K562 (cell line): ENCODE results near the gene CEP41. TPM values are rescaled to one million over a fixed set of nuclear protein-coding genes. Genes with fewer than 3 reads are reported as not detected.

ENCODE experiments used
- ATAC-seq: fragments of 200-7000 bp; cut with Tn5 transposase; 3 replicates; pipeline ENCODE4 v1.9.1; 2020; ENCODE audit warnings: moderate library complexity
- BruUV-seq: library from RNA; stranded (reverse); fragments of 400-500 nt; replicated peaks from 2 replicates; lab custom pipeline; 2021; lab: Mats Ljungman, UMichigan
- CTCF ChIA-PET: fragments of 300-600 bp; formaldehyde crosslinking; extraction: SDS; loops from one replicate; lab custom pipeline; 2021; ENCODE audit warnings: low intra/inter-chr PET ratio; lab: Yijun Ruan, JAX
- POLR2A ChIA-PET: fragments of 300-600, 350-650 bp; sonication (Branson Sonifier 250); formaldehyde crosslinking; extraction: SDS; loops from one replicate; lab custom pipeline; 2021; ENCODE audit warnings: antibody characterized with exemption, inconsistent platforms; lab: Yijun Ruan, JAX
- DNase-seq, 4 experiments: peaks; one replicate each; pipeline versions ENCODE4 v3.0.0 to v3.0.0-alpha.2; 2011 to 2018; ENCODE audit warnings: low spot score in 3 of 4, mixed read lengths in 3 of 4; ENCODE audit errors: extremely low read depth in 1 of 4
- FAIRE-seq: peaks from 2 replicates; lab custom pipeline; 2011; peaks lifted over from hg19 to GRCh38; lab: Jason Lieb, UNC
- H2AFZ ChIP-seq: 2 replicates; pipeline ENCODE4 v1.6.0; 2011; ENCODE audit warnings: low read depth, low read length, control low read depth, inconsistent platforms
- H3K27ac ChIP-seq: fragments of 200-600 bp; 3 replicates; pipeline ENCODE4 v1.8.0; 2011; ENCODE audit warnings: low read depth, mild to moderate bottlenecking, control low read depth, inconsistent platforms, low read length, moderate library complexity, mixed read lengths; ENCODE audit errors: extremely low read depth
- H3K27me3 ChIP-seq, 2 experiments: fragments of 300-600 bp in 1 of 2; 2 replicates in 1 of 2; 3 replicates in 1 of 2; pipeline versions ENCODE4 v1.6.0 to v1.8.0; 2011; ENCODE audit warnings: inconsistent platforms in 2 of 2, low read length in 2 of 2, mild to moderate bottlenecking in 1 of 2, mixed read lengths in 1 of 2, moderate library complexity in 1 of 2; ENCODE audit not compliant: control insufficient read depth in 2 of 2, insufficient read depth in 2 of 2
- H3K36me3 ChIP-seq: fragments of 300-600 bp; 3 replicates; pipeline ENCODE4 v1.8.0; 2011; ENCODE audit warnings: mild to moderate bottlenecking, low read length, inconsistent platforms; ENCODE audit not compliant: control insufficient read depth, insufficient read depth
- H3K4me1 ChIP-seq, 2 experiments: fragments of 200-600 bp in 1 of 2; replicated peaks in 1 of 2; 2 replicates in 1 of 2; 3 replicates in 1 of 2; pipeline versions ENCODE4 v1.5.1 to v1.8.0; 2011; ENCODE audit warnings: inconsistent platforms in 2 of 2, low read length in 2 of 2, mild to moderate bottlenecking in 1 of 2, mixed read lengths in 1 of 2, moderate library complexity in 1 of 2; ENCODE audit not compliant: control insufficient read depth in 2 of 2, insufficient read depth in 2 of 2
- H3K4me2 ChIP-seq: 2 replicates; pipeline ENCODE4 v1.6.1; 2011; ENCODE audit warnings: low read length, control low read depth, inconsistent platforms, mixed read lengths; ENCODE audit not compliant: insufficient read depth
- H3K4me3 ChIP-seq: fragments of 200-600 bp; sonication (generic), shearing (Covaris generic); 2 replicates; pipeline ENCODE4 v1.5.1; 2016; ENCODE audit warnings: control low read depth, inconsistent platforms
- H3K79me2 ChIP-seq: fragments of 200-600 bp; 3 replicates; pipeline ENCODE4 v1.8.0; 2011; ENCODE audit warnings: low read length, inconsistent platforms; ENCODE audit not compliant: control insufficient read depth, insufficient read depth
- H3K9ac ChIP-seq, 2 experiments: 2 replicates each; pipeline versions ENCODE4 v1.6.0 to v1.6.1; 2011; ENCODE audit warnings: low read depth in 2 of 2, low read length in 2 of 2, control low read depth in 1 of 2, inconsistent platforms in 1 of 2, mild to moderate bottlenecking in 1 of 2, mixed read lengths in 1 of 2; ENCODE audit not compliant: insufficient read depth in 1 of 2
- H3K9me1 ChIP-seq: one replicate; pipeline ENCODE4 v1.6.0; 2011; ENCODE audit warnings: inconsistent platforms, mild to moderate bottlenecking, low read length, moderate library complexity; ENCODE audit not compliant: control insufficient read depth, insufficient read depth
- H3K9me3 ChIP-seq: replicated peaks from 2 replicates; pipeline ENCODE4 v1.5.1; 2011; ENCODE audit warnings: low read depth, low read length, inconsistent platforms; ENCODE audit not compliant: control insufficient read depth, insufficient read depth
- H4K20me1 ChIP-seq: replicated peaks from 2 replicates; pipeline ENCODE4 v1.6.1; 2011; ENCODE audit warnings: low read length, inconsistent platforms, mixed read lengths; ENCODE audit not compliant: control insufficient read depth, insufficient read depth
- CCAR2 ChIP-seq: fragments of 200-400 bp; formaldehyde crosslinking; IDR thresholded peaks from 2 replicates; pipeline ENCODE4 v1.6.1; 2017; ENCODE audit warnings: mild to moderate bottlenecking, low read depth, low read length
- CTBP1 ChIP-seq: fragments of 450-650 bp; IDR thresholded peaks from 2 replicates; pipeline ENCODE4 v1.6.1; 2016; ENCODE audit warnings: borderline replicate concordance
- MAFG ChIP-seq: fragments of 450-650 bp; conservative IDR thresholded peaks from 2 replicates; pipeline ENCODE4 v1.6.1; 2016; ENCODE audit warnings: missing genetic modification characterization, missing compliant biosample characterization
- NFXL1 ChIP-seq: fragments of 450-650 bp; formaldehyde crosslinking; IDR thresholded peaks from 2 replicates; pipeline ENCODE4 v1.4.0; 2021; ENCODE audit warnings: mild to moderate bottlenecking
- RNF2 ChIP-seq: sonication (generic); IDR thresholded peaks from 2 replicates; pipeline ENCODE4 v1.6.1; 2016
- RUNX1 ChIP-seq: sonication (generic); IDR thresholded peaks from 2 replicates; pipeline ENCODE4 v1.6.1; 2016; ENCODE audit warnings: antibody characterized with exemption, low read depth
- SIN3B ChIP-seq: fragments of 450-650 bp; IDR thresholded peaks from 2 replicates; pipeline ENCODE4 v1.6.1; 2017; ENCODE audit warnings: low read depth, mild to moderate bottlenecking, moderate library complexity
- ZNF24 ChIP-seq: fragments of 450-650 bp; IDR thresholded peaks from 2 replicates; pipeline ENCODE4 v1.6.1; 2016
- ZNF780A ChIP-seq: fragments of 250-450 bp; sonication (Bioruptor Pico); IDR thresholded peaks from 2 replicates; pipeline ENCODE4 v1.5.0; 2021; ENCODE audit warnings: mild to moderate bottlenecking
- WGBS: fragments of 100-300 bp; shearing (Covaris generic); methylation state at CpG from one replicate; pipeline ENCODE4 v1.1.6; 2016; ENCODE audit warnings: low coverage, mixed read lengths; ENCODE audit not compliant: insufficient coverage; ENCODE audit errors: missing lambda C conversion rate; 5-methylcytosine and 5-hydroxymethylcytosine counted together
- in situ Hi-C: fragments of 300-500 bp; cut with MboI; formaldehyde crosslinking; loops from 4 replicates; pipeline ENCODE4 v1.15.0; 2018; ENCODE audit warnings: inconsistent platforms, mixed read lengths
- intact Hi-C: fragments of 100-400 bp; cut with micrococcal nuclease; formaldehyde crosslinking; loops from 2 replicates; pipeline ENCODE4 v1.14.2; 2022
- polyA plus RNA-seq, 8 experiments: library from polyadenylated mRNA; depleted of rRNA in 4 of 8; stranded (reverse) in 5 of 8; unstranded in 3 of 8; fragments of >200 nt; fragmentation: Nextera tagmentation in 2 of 8; fragmentation: Illumina TruSeq in 1 of 8; extraction: Ambion mirVana in 2 of 8; extraction: Trizol in 1 of 8; gene quantifications; 2 replicates each; pipeline versions ENCODE4 v1.2.1 to v1.2.3, GENCODE V29; 2011 to 2014; ENCODE audit warnings: inconsistent platforms in 1 of 8, missing spikeins in 1 of 8
- total RNA-seq, 7 experiments: library from RNA; depleted of rRNA in 6 of 7; stranded (reverse); fragments of >200 nt in 6 of 7; fragmentation: Illumina TruSeq in 2 of 7; extraction: Trizol in 2 of 7; gene quantifications; 2 replicates each; pipeline versions ENCODE4 v1.2.1 to v1.2.3, GENCODE V29; 2011 to 2021; ENCODE audit warnings: low replicate concordance in 1 of 7
- TF ChIP-seq, protein P1 (sequence below): sonication (generic); formaldehyde crosslinking; IDR thresholded peaks from 2 replicates; pipeline ENCODE4 v1.8.1; 2023; ENCODE audit warnings: mild to moderate bottlenecking, missing genetic modification reagents
- TF ChIP-seq, protein P2 (sequence below): sonication (generic); formaldehyde crosslinking; IDR thresholded peaks from 2 replicates; pipeline ENCODE4 v1.8.0; 2023; ENCODE audit warnings: mild to moderate bottlenecking, missing genetic modification reagents

Gene CEP41
- total and polyA plus RNA-seq, 9 of the 15 experiments (the other 6 are each of a cell fraction or from before 2014, with no cell fraction given), result 1.5 to 15.5 (median 6.4) TPM

DNA sequence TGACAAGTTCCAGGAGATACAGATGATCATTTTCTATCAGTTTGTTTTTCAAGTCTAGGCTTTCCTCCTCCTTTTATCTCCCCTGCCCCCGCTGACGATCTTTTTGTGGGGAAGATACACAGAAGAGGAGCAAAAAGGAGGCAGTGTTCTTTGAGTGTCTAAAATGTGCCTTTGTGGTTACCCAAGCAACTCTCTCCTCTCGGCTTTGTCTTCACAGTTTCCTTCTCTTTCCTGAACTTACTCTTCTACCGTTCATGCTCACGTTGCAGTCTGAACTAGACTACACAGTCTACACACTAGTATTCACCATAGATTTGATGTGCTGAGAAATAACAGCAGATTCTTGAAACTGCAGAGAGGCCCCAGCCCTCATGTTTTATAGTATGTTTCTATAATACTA is 23.6 kb downstream of the CEP41 start:
- Histone ChIP-seq H3K9ac (no peak overlapping the region), H3K4me3 (no peak overlapping the region), H3K9me3 (no peaks in the 10 kb centered on the region), H3K9me1 (no peaks in the 10 kb centered on the region), H3K79me2 (no peaks in the 10 kb centered on the region), H2AFZ (peak overlapping the region; percentile 28), H3K4me2 (no peak overlapping the region), H3K27ac (no peak overlapping the region), H3K36me3 (no peaks in the 10 kb centered on the region), H3K27me3 (peaks cover 4 to 6% of the 10 kb centered on the region in 2 experiments; a peak in 4 of 5 replicates), H3K4me1 (no peaks in the 10 kb centered on the region), H4K20me1 (no peaks in the 10 kb centered on the region)
- WGBS, result 9% methylated on average over 5 of the region's 5 CpGs
- TF ChIP-seq RNF2, result 0 out of 2 replicates have a peak, but pooled peaks have one; percentile 15
- no peak for TF ChIP-seq RUNX1
- POLR2A ChIA-PET, result interaction anchor here (1.1 kb wide), 2 partner anchors 21 to 36 kb away, joined by 3 read pairs; no protein-coding TSS in a partner anchor
- no TSS peak for BruUV-seq
- FAIRE-seq, result no peak
- ATAC-seq, result no peak
- DNase-seq, result no peak
- intact Hi-C loops, result no loop called here
- in situ Hi-C loops, result no loop called here
- CTCF ChIA-PET, result no interaction called here

DNA sequence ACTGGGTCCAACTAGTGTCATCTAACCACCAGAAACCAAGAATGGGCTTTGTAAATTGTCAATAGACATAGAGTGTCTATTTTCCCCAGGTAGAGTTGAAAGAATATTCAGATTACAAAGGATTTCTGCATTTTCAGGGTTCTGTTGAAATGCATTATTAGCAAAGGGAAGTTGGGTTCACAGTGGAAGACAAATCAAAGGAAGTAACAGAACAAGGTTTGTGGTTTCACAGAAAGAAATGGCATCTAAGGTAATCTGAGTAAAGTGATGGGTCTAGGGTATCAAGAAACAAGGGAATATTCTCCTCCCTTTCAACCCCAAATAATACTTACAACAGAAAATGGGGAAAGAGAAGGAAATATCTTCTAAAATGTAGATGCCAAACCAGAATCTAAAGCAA is 25.8 kb downstream of the CEP41 start:
- ChIA-PET CTCF (no interaction called here), POLR2A (interaction anchor here (0.6 kb wide), 1 partner anchor 72 kb away, joined by 3 read pairs; no protein-coding TSS in a partner anchor)
- in situ Hi-C loops, result no loop called here
- Histone ChIP-seq H3K9ac (no peak overlapping the region), H2AFZ (no peak overlapping the region), H3K36me3 (no peaks in the 10 kb centered on the region), H3K27me3 (peaks cover 4% of the 10 kb centered on the region in 2 experiments; a peak in 4 of 5 replicates), H4K20me1 (no peaks in the 10 kb centered on the region), H3K4me3 (no peak overlapping the region), H3K79me2 (no peaks in the 10 kb centered on the region), H3K4me2 (no peak overlapping the region), H3K4me1 (no peaks in the 10 kb centered on the region), H3K9me3 (no peaks in the 10 kb centered on the region), H3K27ac (no peak overlapping the region), H3K9me1 (no peaks in the 10 kb centered on the region)
- no TSS peak for BruUV-seq
- intact Hi-C loops, result no loop called here
- ATAC-seq (no peak), FAIRE-seq (no peak), DNase-seq (no peak)
- no peak for TF ChIP-seq SIN3B
- TF ChIP-seq, protein P1, sequence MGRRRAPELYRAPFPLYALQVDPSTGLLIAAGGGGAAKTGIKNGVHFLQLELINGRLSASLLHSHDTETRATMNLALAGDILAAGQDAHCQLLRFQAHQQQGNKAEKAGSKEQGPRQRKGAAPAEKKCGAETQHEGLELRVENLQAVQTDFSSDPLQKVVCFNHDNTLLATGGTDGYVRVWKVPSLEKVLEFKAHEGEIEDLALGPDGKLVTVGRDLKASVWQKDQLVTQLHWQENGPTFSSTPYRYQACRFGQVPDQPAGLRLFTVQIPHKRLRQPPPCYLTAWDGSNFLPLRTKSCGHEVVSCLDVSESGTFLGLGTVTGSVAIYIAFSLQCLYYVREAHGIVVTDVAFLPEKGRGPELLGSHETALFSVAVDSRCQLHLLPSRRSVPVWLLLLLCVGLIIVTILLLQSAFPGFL (CRISPR knock-in tag), result no peak
- no peak for TF ChIP-seq MAFG
- no peak for TF ChIP-seq CTBP1
- no peak for TF ChIP-seq ZNF24
- TF ChIP-seq NFXL1 (CRISPR knock-in tag), result no peak
- TF ChIP-seq CCAR2, result no peak
- no peak for TF ChIP-seq ZNF780A (CRISPR knock-in tag)
- TF ChIP-seq, protein P2, sequence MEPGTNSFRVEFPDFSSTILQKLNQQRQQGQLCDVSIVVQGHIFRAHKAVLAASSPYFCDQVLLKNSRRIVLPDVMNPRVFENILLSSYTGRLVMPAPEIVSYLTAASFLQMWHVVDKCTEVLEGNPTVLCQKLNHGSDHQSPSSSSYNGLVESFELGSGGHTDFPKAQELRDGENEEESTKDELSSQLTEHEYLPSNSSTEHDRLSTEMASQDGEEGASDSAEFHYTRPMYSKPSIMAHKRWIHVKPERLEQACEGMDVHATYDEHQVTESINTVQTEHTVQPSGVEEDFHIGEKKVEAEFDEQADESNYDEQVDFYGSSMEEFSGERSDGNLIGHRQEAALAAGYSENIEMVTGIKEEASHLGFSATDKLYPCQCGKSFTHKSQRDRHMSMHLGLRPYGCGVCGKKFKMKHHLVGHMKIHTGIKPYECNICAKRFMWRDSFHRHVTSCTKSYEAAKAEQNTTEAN (CRISPR knock-in tag), result no peak
